Measurements from ENCODE around the gene CRTAC1. TPM values are rescaled to one million over a fixed set of nuclear protein-coding genes. Genes with fewer than 3 reads are reported as not detected.

Gene CRTAC1
- total and polyA plus RNA-seq, 10 of the 15 experiments (the other 5 are each of a cell fraction or from before 2014, with no cell fraction given) = 0.10 TPM; not detected in 9

DNA sequence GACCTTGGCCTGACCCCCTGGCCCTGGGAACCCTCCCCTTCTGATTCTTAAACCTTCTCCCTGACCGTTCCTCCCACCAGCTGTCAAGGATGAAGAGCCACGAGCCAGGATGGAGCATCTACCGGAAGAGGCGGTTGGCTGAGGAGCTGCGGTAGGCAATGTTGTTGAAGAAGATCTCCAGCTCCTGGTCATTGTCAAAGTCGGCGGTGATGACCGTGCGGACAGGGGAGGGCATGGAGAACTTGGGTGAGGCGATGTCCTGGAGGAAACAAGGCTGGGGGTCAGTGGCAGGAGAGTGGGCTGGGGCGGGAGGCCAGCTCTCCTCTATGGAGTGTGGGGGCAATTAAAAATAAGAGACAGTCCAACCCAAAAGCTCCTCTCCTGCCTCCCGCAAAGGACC lies 129.0 kb downstream of the CRTAC1 start (continued):
- TF ChIP-seq BRCA1 (IDR thresholded peaks at IDR 0.05; ENCODE audit: low read depth, low read length) (no peak), STAT3 (IDR thresholded peaks at IDR 0.05; ENCODE audit: low read depth, low read length) (no peak), RAD51 (IDR thresholded peaks at IDR 0.05) (no peak), CHD2 (IDR thresholded peaks at IDR 0.05; ENCODE audit: borderline replicate concordance, low read depth, low read length) (no peak)

GRCh38 chr10:97898429-97898828 lies 132.0 kb downstream of the CRTAC1 start:
- no peaks in the 10 kb centered on the region for H3K36me3 ChIP-seq (ENCODE audit: control insufficient read depth in 2 of 2, insufficient read depth in 2 of 2, low read length in 1 of 2)
- no peaks in the 10 kb centered on the region for H3K79me2 ChIP-seq (ENCODE audit: control insufficient read depth, insufficient read depth, low read length)
- no peak overlapping the region for H3K9ac ChIP-seq (ENCODE audit: control insufficient read depth, insufficient read depth, low read length)
- FAIRE-seq (no peak), DNase-seq (ENCODE audit: low read depth, low spot score) (no peak), ATAC-seq (no peak)
- in situ Hi-C loops (cut with MboI) (no loop called here), intact Hi-C loops (cut with micrococcal nuclease; ENCODE audit: unreplicated experiment) (no loop called here)
- no peak overlapping the region for H3K27ac ChIP-seq (ENCODE audit: control insufficient read depth, insufficient read depth)
- POLR2A ChIA-PET = no interaction called here
- peaks cover 0 to 1% of the 10 kb centered on the region in 2 experiments; a peak in 3 of 4 replicates for H3K27me3 ChIP-seq (replicated peaks in 1 of 2; ENCODE audit: control insufficient read depth in 2 of 2, insufficient read depth in 2 of 2, low read length in 1 of 2)
- no TSS peak for BruUV-seq (replicated peaks)
- H3K4me2 ChIP-seq (ENCODE audit: control insufficient read depth, insufficient read depth) = no peak overlapping the region
- CTCF ChIA-PET = no interaction called here
- RAD21 ChIA-PET (ENCODE audit: unreplicated experiment) = no interaction called here
- WGBS (ENCODE audit: insufficient coverage, insufficient replicate concordance, low lambda C conversion rate, missing lambda C conversion rate) = 13% methylated on average over 4 of the region's 4 CpGs
- no peak for TF ChIP-seq MYB (IDR thresholded peaks at IDR 0.05; ENCODE audit: borderline replicate concordance, low read depth, low read length)
- no peaks in the 10 kb centered on the region for H4K20me1 ChIP-seq (ENCODE audit: control insufficient read depth, insufficient read depth)
- no peak overlapping the region for H3K4me3 ChIP-seq
- no peak overlapping the region for H2AFZ ChIP-seq (ENCODE audit: control insufficient read depth, low read depth, low read length)
- no peaks in the 10 kb centered on the region for H3K4me1 ChIP-seq (ENCODE audit: control insufficient read depth, insufficient read depth, low read length)
- H3K9me3 ChIP-seq (replicated peaks; ENCODE audit: control insufficient read depth, insufficient read depth, low read length) = no peaks in the 10 kb centered on the region
- SMC1A ChIA-PET (ENCODE audit: uncharacterized antibody, unreplicated experiment) = no interaction called here

DNA sequence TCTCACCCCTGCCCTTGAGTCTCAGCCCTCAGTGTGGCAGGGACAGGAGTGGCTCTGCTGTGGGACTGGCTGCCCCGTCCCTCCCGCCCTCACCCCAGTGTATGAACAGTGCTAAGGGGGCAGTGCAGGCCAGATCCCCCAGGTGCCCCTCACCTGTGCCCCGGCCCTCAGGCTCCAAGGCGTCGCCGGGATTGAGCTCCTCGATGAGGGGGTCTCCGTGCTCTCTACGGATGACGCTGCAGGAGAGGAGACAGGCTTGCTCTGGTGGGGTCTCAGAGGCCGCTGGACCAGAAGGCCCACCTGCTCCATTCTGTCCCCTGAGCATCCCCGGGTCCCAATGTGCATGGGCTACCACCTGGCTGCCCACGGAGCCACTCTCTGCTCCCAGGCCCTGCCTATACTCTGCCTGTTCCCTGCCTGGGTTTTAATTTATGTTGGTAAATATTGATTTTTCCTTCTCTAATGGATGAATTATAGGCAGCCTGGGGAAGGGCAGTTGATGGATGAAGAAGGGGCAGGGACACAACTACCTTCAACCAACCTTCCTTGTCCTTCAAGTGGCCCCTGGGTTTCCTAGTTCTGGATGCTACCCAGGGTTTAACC lies 133.6 kb downstream of the CRTAC1 start:
- in situ Hi-C loops (cut with MboI) = no loop called here
- ChIA-PET SMC1A (ENCODE audit: uncharacterized antibody, unreplicated experiment) (no interaction called here), CTCF (no interaction called here), POLR2A (no interaction called here), RAD21 (ENCODE audit: unreplicated experiment) (no interaction called here)
- intact Hi-C loops (cut with micrococcal nuclease; ENCODE audit: unreplicated experiment) = no loop called here
- no peaks in the 10 kb centered on the region for H3K79me2 ChIP-seq (ENCODE audit: control insufficient read depth, insufficient read depth, low read length)
- WGBS (ENCODE audit: insufficient coverage, insufficient replicate concordance, low lambda C conversion rate, missing lambda C conversion rate) = 44% methylated on average over 13 of the region's 13 CpGs
- no peak overlapping the region for H3K27ac ChIP-seq (ENCODE audit: control insufficient read depth, insufficient read depth)
- no peak overlapping the region for H2AFZ ChIP-seq (ENCODE audit: control insufficient read depth, low read depth, low read length)
- no peak overlapping the region for H3K9ac ChIP-seq (ENCODE audit: control insufficient read depth, insufficient read depth, low read length)
- no peaks in the 10 kb centered on the region for H3K36me3 ChIP-seq (ENCODE audit: control insufficient read depth in 2 of 2, insufficient read depth in 2 of 2, low read length in 1 of 2)
- H3K27me3 ChIP-seq (replicated peaks in 1 of 2; ENCODE audit: control insufficient read depth in 2 of 2, insufficient read depth in 2 of 2, low read length in 1 of 2) = peaks cover 0 to 3% of the 10 kb centered on the region in 2 experiments; a peak in 3 of 4 replicates
- H4K20me1 ChIP-seq (ENCODE audit: control insufficient read depth, insufficient read depth) = no peaks in the 10 kb centered on the region
- FAIRE-seq (no peak), ATAC-seq (no peak), DNase-seq (ENCODE audit: low read depth, low spot score) (no peak)
- no TSS peak for BruUV-seq (replicated peaks)
- H3K4me3 ChIP-seq = no peak overlapping the region
- no peaks in the 10 kb centered on the region for H3K4me1 ChIP-seq (ENCODE audit: control insufficient read depth, insufficient read depth, low read length)
- no peak overlapping the region for H3K4me2 ChIP-seq (ENCODE audit: control insufficient read depth, insufficient read depth)
- no peaks in the 10 kb centered on the region for H3K9me3 ChIP-seq (replicated peaks; ENCODE audit: control insufficient read depth, insufficient read depth, low read length)
- TF ChIP-seq POLR2AphosphoS2 (IDR thresholded peaks at IDR 0.05; ENCODE audit: low read depth, low read length) (no peak), NRF1 (conservative IDR thresholded peaks at IDR 0.05; ENCODE audit: low read depth, low read length) (no peak), MLLT1 (IDR thresholded peaks at IDR 0.05) (no peak), ATF2 (IDR thresholded peaks at IDR 0.05; ENCODE audit: low read length) (no peak), DPF2 (IDR thresholded peaks at IDR 0.05) (no peak), KLF5 (IDR thresholded peaks at IDR 0.05; ENCODE audit: partially characterized antibody) (no peak), RFX5 (IDR thresholded peaks at IDR 0.05; ENCODE audit: low read depth, low read length) (no peak), ZNF384 (IDR thresholded peaks at IDR 0.05; ENCODE audit: borderline replicate concordance, low read depth, low read length) (no peak)

Data from GM12878 (cell line).